Measurements from ENCODE around the gene NBEAL1. TPM values are rescaled to one million over a fixed set of nuclear protein-coding genes. Genes with fewer than 3 reads are reported as not detected.
"Not testable (repeated sequence)": the region's sequence is repeated elsewhere in the genome, so short reads cannot be mapped to it uniquely, and the experiment has no call there.

The NBEAL1 gene
- total and polyA plus RNA-seq, 2 of the 8 experiments (the other 6 are each of a cell fraction or from before 2014, with no cell fraction given), result 2.3 to 10.7 TPM

DNA sequence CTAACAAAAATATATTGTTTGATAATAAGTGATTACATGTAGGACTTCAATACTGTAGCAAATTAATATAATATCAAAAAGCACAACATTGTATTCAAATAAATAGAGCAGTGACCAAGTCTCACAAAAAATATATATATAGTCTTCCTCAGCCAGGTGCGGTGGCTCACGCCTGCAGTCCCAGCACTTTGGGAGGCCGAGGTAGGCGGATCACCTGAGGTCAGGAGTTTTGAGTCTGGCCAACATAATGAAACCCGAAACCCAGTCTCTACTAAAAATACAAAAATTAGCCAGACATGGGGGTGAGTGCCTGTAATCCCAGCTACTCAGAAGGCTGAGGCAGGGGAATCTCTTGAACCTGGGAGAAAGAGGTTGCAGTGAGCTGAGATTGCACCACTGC is 148.0 kb downstream of the NBEAL1 start:
- H3K14ac ChIP-seq (ENCODE audit: insufficient read length); H4K91ac ChIP-seq (replicated peaks; ENCODE audit: insufficient read length, low read length); H2AK5ac ChIP-seq (ENCODE audit: low read depth, low read length); H3K79me1 ChIP-seq (ENCODE audit: low read depth, low read length); DNase-seq (ENCODE audit: low read depth in 1 of 2, low spot score in 2 of 2); H2BK120ac ChIP-seq (replicated peaks; ENCODE audit: low read depth, low read length); H2AFZ ChIP-seq (ENCODE audit: low read length); H3K56ac ChIP-seq (replicated peaks; ENCODE audit: insufficient read length, low read depth, low read length); H2BK20ac ChIP-seq (ENCODE audit: low read length); H3K4me3 ChIP-seq (ENCODE audit: extremely low read depth in 1 of 4, insufficient read depth in 2 of 4, low read depth in 3 of 4, low read length in 4 of 4); H3K9me3 ChIP-seq (ENCODE audit: insufficient read depth in 2 of 2, low read depth in 1 of 2, low read length in 1 of 2); H3K4me1 ChIP-seq (replicated peaks in 1 of 4; ENCODE audit: control insufficient read depth in 3 of 4, insufficient read depth in 4 of 4, low read length in 3 of 4); H4K20me1 ChIP-seq (replicated peaks in 1 of 2; ENCODE audit: control insufficient read depth in 1 of 2, insufficient read depth in 2 of 2, low read length in 2 of 2); H3K36me3 ChIP-seq (ENCODE audit: control insufficient read depth in 2 of 4, insufficient read depth in 4 of 4, low read length in 3 of 4); H2BK15ac ChIP-seq (ENCODE audit: low read length); H3K4me2 ChIP-seq (ENCODE audit: insufficient read depth in 1 of 2, low read depth in 2 of 2, low read length in 2 of 2); POLR2A ChIA-PET (ENCODE audit: partially characterized antibody); H3K27ac ChIP-seq (ENCODE audit: low read depth, low read length); H4K5ac ChIP-seq (ENCODE audit: insufficient read length, low read depth, low read length); H4K8ac ChIP-seq (ENCODE audit: extremely low read depth, insufficient read depth, low read length); H3K4ac ChIP-seq (replicated peaks; ENCODE audit: insufficient read length, low read depth, low read length); H3K18ac ChIP-seq (ENCODE audit: extremely low read depth, low read length); H3K23me2 ChIP-seq (ENCODE audit: low read depth, low read length); H2BK12ac ChIP-seq (ENCODE audit: low read depth, low read length); H3K23ac ChIP-seq (ENCODE audit: insufficient read length); H3K79me2 ChIP-seq (ENCODE audit: control insufficient read depth in 1 of 2, insufficient read depth in 2 of 2, low read length in 2 of 2); H3K27me3 ChIP-seq (replicated peaks in 1 of 4; ENCODE audit: control insufficient read depth in 3 of 4, extremely low read depth in 1 of 4, insufficient read depth in 3 of 4, low read length in 3 of 4); H3K9ac ChIP-seq (replicated peaks in 1 of 4; ENCODE audit: extremely low read depth in 1 of 4, low read depth in 3 of 4, low read length in 3 of 4); FAIRE-seq; H2BK5ac ChIP-seq (ENCODE audit: low read depth, low read length): not testable (repeated sequence)
- 100% methylated on average over 5 of the region's 5 CpGs; no CpG with 5 or more reads in 1 of the 2 experiments for WGBS, 2 experiments (ENCODE audit: extremely low coverage in 1 of 2, insufficient coverage in 1 of 2, insufficient read length in 1 of 2, insufficient replicate concordance in 2 of 2, low coverage in 1 of 2, low lambda C conversion rate in 2 of 2, missing lambda C conversion rate in 1 of 2)
- CTCF ChIA-PET (ENCODE audit: partially characterized antibody), result interaction anchor here (1.0 to 1.1 kb wide), 3 partner anchors 13 to 49 kb away, joined by 3 to 5 read pairs (median 3); no protein-coding TSS in a partner anchor
